Measurements from ENCODE around the gene DPP6.
"Not testable (repeated sequence)": the region's sequence is repeated elsewhere in the genome, so short reads cannot be mapped to it uniquely, and the experiment has no call there.

The DPP6 gene

DNA sequence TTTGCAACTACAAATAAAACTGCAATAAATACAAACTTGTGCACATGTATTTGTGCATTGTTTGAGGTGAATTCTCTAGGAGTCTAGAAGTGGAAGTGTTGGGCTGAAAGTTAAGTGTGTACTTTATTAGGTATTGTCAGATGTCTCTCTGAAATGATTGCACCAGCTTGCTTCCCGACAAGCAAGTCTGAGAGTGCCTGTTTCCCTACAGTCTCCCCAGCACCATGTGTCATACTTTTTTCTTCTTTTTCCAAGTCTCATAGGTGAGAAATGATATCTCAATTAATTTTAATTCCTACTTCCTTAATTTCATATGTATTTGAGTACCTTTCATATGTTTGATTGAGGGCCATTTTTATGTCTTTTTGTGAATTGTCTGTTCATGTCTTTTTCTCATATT lies 614.6 kb downstream of the DPP6 start:
- Mint-ChIP-seq H3K36me3 (ENCODE audit: low read depth) (no peaks in the 10 kb centered on the region), H3K27me3 (no peaks in the 10 kb centered on the region), H3K27ac (no peak overlapping the region), H3K9me3 (peaks cover 25% of the 10 kb centered on the region), H3K4me3 (no peak overlapping the region), H3K4me1 (ENCODE audit: low read depth) (no peaks in the 10 kb centered on the region)

DNA sequence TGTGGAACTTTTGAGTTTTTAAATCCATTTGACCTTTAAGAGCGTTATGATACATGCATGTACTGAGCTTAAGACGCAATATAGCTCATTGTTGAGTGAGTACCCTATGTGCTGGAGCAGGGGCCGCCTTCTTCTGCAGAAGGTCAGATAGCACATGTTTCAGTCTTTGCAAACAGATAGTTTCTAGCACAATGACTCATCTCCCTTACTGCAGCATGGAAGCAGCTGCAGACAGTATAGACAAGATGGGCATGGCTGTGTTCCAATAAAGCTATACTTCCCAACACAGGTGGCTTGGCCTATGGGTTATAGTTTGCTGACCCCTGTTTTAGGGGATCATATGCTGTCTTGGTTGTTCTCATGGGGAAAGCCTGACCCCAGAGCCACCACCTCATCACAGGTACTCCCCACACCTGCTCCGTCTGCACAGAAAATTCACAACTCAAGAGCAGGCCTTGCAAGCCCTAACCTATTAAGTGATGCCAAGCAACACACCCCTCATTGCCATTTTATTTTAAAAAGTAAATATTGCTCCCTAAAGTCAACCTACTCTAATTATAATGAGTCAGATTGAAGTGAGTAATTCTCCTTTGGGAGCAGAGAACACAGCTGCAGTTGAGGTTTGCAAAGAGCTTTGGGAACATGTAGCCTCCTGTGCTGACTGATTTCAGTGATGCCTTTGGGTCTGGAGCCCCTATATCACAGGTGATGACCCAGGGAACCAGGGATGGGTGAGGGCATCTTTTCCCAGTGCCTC lies 620.6 kb downstream of the DPP6 start:
- Mint-ChIP-seq H3K4me3 (no peak overlapping the region), H3K4me1 (ENCODE audit: low read depth) (no peaks in the 10 kb centered on the region), H3K9me3 (peaks cover 13% of the 10 kb centered on the region), H3K27ac (no peak overlapping the region), H3K36me3 (ENCODE audit: low read depth) (no peaks in the 10 kb centered on the region), H3K27me3 (no peaks in the 10 kb centered on the region)

DNA sequence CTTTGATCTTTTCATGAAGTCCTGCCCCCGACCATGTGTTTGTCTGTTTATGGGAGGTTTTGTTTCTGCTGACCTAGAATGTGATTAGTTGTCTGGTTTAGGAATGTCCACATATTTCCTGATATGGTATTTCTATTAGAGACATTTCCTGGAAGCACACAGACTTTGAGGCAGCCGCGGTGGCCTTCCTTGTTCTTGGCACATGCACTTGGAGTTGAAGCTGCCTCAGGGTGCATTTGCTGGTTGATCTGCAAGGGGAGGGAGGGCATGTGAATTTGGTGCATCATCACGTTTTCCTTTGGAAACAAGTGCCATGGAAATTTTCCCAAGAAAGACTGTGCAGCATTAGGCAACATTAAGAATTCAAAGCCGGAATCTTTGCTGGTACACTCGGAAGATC lies 622.0 kb downstream of the DPP6 start:
- Mint-ChIP-seq H3K4me1 (ENCODE audit: low read depth) (no peaks in the 10 kb centered on the region), H3K27ac (no peak overlapping the region), H3K36me3 (ENCODE audit: low read depth) (no peaks in the 10 kb centered on the region), H3K9me3 (peaks cover 9% of the 10 kb centered on the region), H3K4me3 (no peak overlapping the region), H3K27me3 (no peaks in the 10 kb centered on the region)

DNA sequence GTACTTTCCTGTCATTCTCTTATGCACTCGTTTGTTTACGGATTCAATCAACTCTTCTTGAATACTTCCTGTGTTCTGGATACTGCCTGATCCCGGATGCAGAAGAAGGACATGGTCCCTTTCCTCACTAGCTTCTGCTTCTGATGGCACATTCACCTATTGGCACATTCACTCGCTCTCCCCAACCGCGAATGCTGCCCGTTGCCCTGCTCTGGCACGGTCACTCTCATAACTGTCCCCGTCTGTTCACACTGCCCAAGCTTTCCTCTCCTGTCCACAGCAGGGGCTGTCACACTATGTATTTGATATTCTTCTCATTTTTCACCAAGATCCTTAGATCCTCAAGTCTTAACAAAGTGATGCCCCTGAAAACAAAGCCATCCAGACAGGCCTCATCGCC lies 623.4 kb downstream of the DPP6 start:
- Mint-ChIP-seq H3K4me3 (no peak overlapping the region), H3K9me3 (peaks cover 9% of the 10 kb centered on the region), H3K27me3 (no peaks in the 10 kb centered on the region), H3K4me1 (ENCODE audit: low read depth) (no peaks in the 10 kb centered on the region), H3K36me3 (ENCODE audit: low read depth) (no peaks in the 10 kb centered on the region), H3K27ac (no peak overlapping the region)

GRCh38 chr7:154676033-154676421 lies 623.8 kb downstream of the DPP6 start:
- H3K27ac Mint-ChIP-seq; H3K4me1 Mint-ChIP-seq (ENCODE audit: low read depth); H3K9me3 Mint-ChIP-seq; H3K4me3 Mint-ChIP-seq; H3K36me3 Mint-ChIP-seq (ENCODE audit: low read depth); H3K27me3 Mint-ChIP-seq: not testable (repeated sequence)

- peaks cover 9% of the 10 kb centered on the region for H3K9me3 Mint-ChIP-seq
- no peaks in the 10 kb centered on the region for H3K4me1 Mint-ChIP-seq (ENCODE audit: low read depth)
- no peak overlapping the region for H3K4me3 Mint-ChIP-seq
- no peaks in the 10 kb centered on the region for H3K36me3 Mint-ChIP-seq (ENCODE audit: low read depth)
- H3K27ac Mint-ChIP-seq, result no peak overlapping the region
- H3K27me3 Mint-ChIP-seq, result no peaks in the 10 kb centered on the region
These were observed 624.4 kb downstream of the DPP6 start for GRCh38 chr7:154676422-154677073.

DNA sequence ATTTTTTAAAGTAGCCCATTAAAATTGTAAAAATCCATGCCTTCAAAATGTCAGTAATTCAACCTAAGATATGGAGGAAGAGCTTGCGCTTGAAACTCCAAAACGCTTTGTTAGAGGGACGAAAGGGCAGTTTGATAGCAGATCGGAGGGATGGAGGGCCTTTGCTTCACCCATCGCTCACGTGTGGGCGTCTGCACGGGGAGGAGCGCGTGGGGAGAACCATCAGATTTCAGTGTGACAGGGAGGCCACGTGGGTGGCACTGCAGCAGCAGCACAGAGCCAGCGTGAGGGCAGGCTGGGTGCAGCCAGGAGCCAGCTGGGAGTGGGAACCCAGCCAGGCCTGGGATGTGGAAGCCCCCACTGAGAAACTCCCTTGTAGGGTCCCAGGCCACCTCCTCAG lies 625.3 kb downstream of the DPP6 start:
- Mint-ChIP-seq H3K36me3 (ENCODE audit: low read depth) (no peaks in the 10 kb centered on the region), H3K4me1 (ENCODE audit: low read depth) (no peaks in the 10 kb centered on the region), H3K27me3 (no peaks in the 10 kb centered on the region)

DNA sequence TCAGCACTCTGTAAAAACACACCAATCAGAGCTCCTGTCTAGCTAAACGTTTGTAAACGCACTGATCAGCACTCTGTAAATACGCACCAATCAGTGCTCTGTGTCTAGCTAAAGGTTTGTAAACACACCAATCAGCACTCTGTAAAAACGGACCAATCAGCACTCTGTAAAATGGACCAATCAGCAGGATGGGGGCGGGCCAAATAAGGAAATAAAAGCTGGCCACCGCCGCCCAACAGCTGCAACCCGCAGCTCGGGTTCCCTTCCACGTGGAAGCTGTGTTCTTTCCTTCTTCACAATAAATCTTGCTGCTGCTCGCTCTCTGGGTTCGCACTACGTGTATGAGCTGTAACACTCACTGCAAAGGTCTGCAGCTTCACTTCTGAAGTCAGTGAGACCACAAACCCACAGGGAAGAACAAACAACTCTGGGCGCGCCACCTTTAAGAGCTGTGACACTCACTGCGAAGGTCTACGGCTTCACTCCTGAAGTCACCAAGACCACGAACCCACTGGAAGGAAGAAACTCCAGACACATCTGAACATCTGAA lies 625.9 kb downstream of the DPP6 start:
- H3K36me3 Mint-ChIP-seq (ENCODE audit: low read depth); H3K4me1 Mint-ChIP-seq (ENCODE audit: low read depth); H3K27me3 Mint-ChIP-seq; H3K9me3 Mint-ChIP-seq; H3K4me3 Mint-ChIP-seq; H3K27ac Mint-ChIP-seq: not testable (repeated sequence)

More for the DNA sequence above, 625.3 kb downstream of the DPP6 start:
- H3K27ac Mint-ChIP-seq, result no peak overlapping the region
- no peak overlapping the region for H3K4me3 Mint-ChIP-seq
- H3K9me3 Mint-ChIP-seq, result peaks cover 9% of the 10 kb centered on the region

- no peak overlapping the region for H3K4me3 Mint-ChIP-seq
- peaks cover 15% of the 10 kb centered on the region for H3K9me3 Mint-ChIP-seq
- H3K27ac Mint-ChIP-seq, result no peak overlapping the region
- no peaks in the 10 kb centered on the region for H3K27me3 Mint-ChIP-seq
- no peaks in the 10 kb centered on the region for H3K4me1 Mint-ChIP-seq (ENCODE audit: low read depth)
- H3K36me3 Mint-ChIP-seq (ENCODE audit: low read depth), result no peaks in the 10 kb centered on the region
These were observed 627.3 kb downstream of the DPP6 start for GRCh38 chr7:154679379-154680053.

GRCh38 chr7:154680894-154681659 lies 628.9 kb downstream of the DPP6 start:
- no peak overlapping the region for H3K4me3 Mint-ChIP-seq
- H3K27ac Mint-ChIP-seq, result no peak overlapping the region
- no peaks in the 10 kb centered on the region for H3K4me1 Mint-ChIP-seq (ENCODE audit: low read depth)
- no peaks in the 10 kb centered on the region for H3K36me3 Mint-ChIP-seq (ENCODE audit: low read depth)
- H3K9me3 Mint-ChIP-seq, result peaks cover 15% of the 10 kb centered on the region
- H3K27me3 Mint-ChIP-seq, result no peaks in the 10 kb centered on the region

- Mint-ChIP-seq H3K27me3 (no peaks in the 10 kb centered on the region), H3K27ac (no peak overlapping the region), H3K9me3 (peaks cover 15% of the 10 kb centered on the region), H3K4me3 (no peak overlapping the region), H3K4me1 (ENCODE audit: low read depth) (no peaks in the 10 kb centered on the region), H3K36me3 (ENCODE audit: low read depth) (no peaks in the 10 kb centered on the region)
These were observed 629.8 kb downstream of the DPP6 start for GRCh38 chr7:154682003-154682402.

DNA sequence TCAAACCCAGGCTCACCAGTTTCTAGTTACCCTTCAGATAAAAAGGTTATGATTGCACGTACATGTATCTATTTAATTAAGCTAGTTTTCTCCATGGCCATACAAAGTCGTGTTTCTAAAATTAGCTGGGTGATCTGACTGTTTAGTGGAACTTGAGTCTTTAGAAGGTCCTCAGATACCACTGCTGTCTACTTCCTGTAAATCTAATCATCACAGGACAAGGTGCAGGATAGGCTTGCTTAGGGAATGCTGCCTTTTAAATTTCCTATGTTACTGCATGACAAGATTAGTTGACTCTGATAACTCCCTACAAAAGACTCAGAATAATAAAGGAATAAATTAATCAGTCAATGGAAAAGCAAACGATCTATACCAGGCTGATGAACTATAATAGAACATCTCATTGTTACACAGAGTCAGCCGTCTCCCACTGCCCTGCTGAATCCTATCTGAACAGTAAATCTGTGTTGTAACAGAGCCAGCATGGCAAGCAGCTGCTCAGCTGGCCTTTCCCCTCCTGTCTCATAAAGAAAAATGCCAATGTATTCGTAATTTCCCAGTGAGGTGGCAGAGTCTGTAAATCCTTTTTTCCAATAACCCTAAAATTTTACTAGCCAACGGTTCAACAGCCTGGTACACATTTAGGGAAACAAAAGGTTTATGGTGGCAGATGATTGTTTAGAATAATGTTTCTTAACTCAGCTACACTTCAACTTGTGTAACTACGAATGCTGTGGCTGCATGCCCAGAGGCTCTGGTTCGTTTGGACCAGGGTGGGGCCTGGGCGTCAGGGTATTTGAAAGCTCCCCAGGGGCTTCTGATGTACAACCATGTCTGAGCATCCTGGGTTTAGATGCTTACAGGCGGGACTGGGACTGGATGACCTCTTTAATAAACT lies 632.7 kb downstream of the DPP6 start:
- peaks cover 15% of the 10 kb centered on the region for H3K9me3 Mint-ChIP-seq
- H3K27ac Mint-ChIP-seq, result no peak overlapping the region
- H3K4me3 Mint-ChIP-seq, result no peak overlapping the region
- H3K36me3 Mint-ChIP-seq (ENCODE audit: low read depth), result no peaks in the 10 kb centered on the region
- no peaks in the 10 kb centered on the region for H3K27me3 Mint-ChIP-seq
- no peaks in the 10 kb centered on the region for H3K4me1 Mint-ChIP-seq (ENCODE audit: low read depth)

DNA sequence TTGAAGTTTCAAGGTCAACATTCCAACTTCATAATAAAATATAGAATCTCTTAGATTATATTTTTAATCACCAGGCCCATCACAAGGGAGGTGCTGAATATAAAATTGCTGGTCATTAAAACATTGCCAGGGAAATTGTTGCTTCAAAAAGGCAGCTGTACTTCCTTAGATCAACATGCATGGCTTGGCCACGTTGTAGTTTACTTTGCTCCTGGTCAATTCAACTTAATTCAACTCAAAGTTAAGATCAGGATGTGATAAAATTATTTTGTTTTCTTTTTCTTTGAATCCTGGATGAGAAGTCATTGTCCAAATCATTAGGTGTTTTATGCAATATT lies 633.3 kb downstream of the DPP6 start:
- Mint-ChIP-seq H3K36me3 (ENCODE audit: low read depth) (no peaks in the 10 kb centered on the region), H3K27ac (no peak overlapping the region), H3K9me3 (peaks cover 15% of the 10 kb centered on the region), H3K4me1 (ENCODE audit: low read depth) (no peaks in the 10 kb centered on the region), H3K4me3 (no peak overlapping the region), H3K27me3 (no peaks in the 10 kb centered on the region)

- no peaks in the 10 kb centered on the region for H3K27me3 Mint-ChIP-seq
- H3K36me3 Mint-ChIP-seq (ENCODE audit: low read depth), result no peaks in the 10 kb centered on the region
- no peak overlapping the region for H3K4me3 Mint-ChIP-seq
- H3K4me1 Mint-ChIP-seq (ENCODE audit: low read depth), result no peaks in the 10 kb centered on the region
- peaks cover 15% of the 10 kb centered on the region for H3K9me3 Mint-ChIP-seq
- H3K27ac Mint-ChIP-seq, result no peak overlapping the region
These were observed 634.1 kb downstream of the DPP6 start for GRCh38 chr7:154686305-154686704.

All from stimulated activated naive CD8-positive, alpha-beta T cell treated with anti-CD3 and anti-CD28 coated beads, Interleukin-15, Interleukin-2, amounts not matched to agents 100 ng/mL and 50 ng/mL, for 24 hours (primary cell).